ENCODE results near the gene ZRANB1. TPM values are rescaled to one million over a fixed set of nuclear protein-coding genes. Genes with fewer than 3 reads are reported as not detected.

Gene ZRANB1
- total and polyA plus RNA-seq, 2 experiments from 2014 or later, result 4.2 to 26.7 TPM

GRCh38 chr10:125022671-125023070 lies 80.7 kb downstream of the ZRANB1 start:
- Histone ChIP-seq H3K27ac (ENCODE audit: low read depth) (no peak overlapping the region), H3K27me3 (ENCODE audit: insufficient read depth) (no peaks in the 10 kb centered on the region), H3K36me3 (ENCODE audit: insufficient read depth) (no peaks in the 10 kb centered on the region; the same call in none of the 2 replicates), H4K20me1 (replicated peaks; ENCODE audit: insufficient read depth) (peaks cover 55% of the 10 kb centered on the region), H3K4me2 (no peak overlapping the region), H3F3A (replicated peaks; ENCODE audit: low read depth) (no peaks in the 10 kb centered on the region), H3K79me2 (replicated peaks; ENCODE audit: insufficient read depth) (peaks cover 100% of the 10 kb centered on the region), H3K4me1 (ENCODE audit: insufficient read depth) (peaks cover 28% of the 10 kb centered on the region; the same call in 1 of the 2 replicates), H3K9me2 (ENCODE audit: insufficient read depth) (no peaks in the 10 kb centered on the region), H2AFZ (no peak overlapping the region), H3K4me3 (no peak overlapping the region)
- no peak for DNase-seq (ENCODE audit: low spot score)
- peaks cover 17% of the 10 kb centered on the region for H3K27me3 Mint-ChIP-seq (ENCODE audit: insufficient read depth, low read depth, poor library complexity)
- no peak overlapping the region for H3K4me3 Mint-ChIP-seq
- TF ChIP-seq EZH2 (IDR thresholded peaks at IDR 0.05; ENCODE audit: low read depth, unreplicated experiment), result no peak
- TF ChIP-seq POLR2AphosphoS5 (IDR thresholded peaks at IDR 0.05; ENCODE audit: low read depth), result no peak
- no peak for TF ChIP-seq EZH2phosphoT487 (IDR thresholded peaks at IDR 0.05; ENCODE audit: unreplicated experiment)
- no peak for TF ChIP-seq NANOG (IDR thresholded peaks at IDR 0.05; ENCODE audit: borderline replicate concordance)
- no peak for TF ChIP-seq ZNF462 (CRISPR knock-in tag; IDR thresholded peaks at IDR 0.05)
- no peak for TF ChIP-seq ETS1 (IDR thresholded peaks at IDR 0.05)
- TF ChIP-seq JUNB (IDR thresholded peaks at IDR 0.05; ENCODE audit: unreplicated experiment), result no peak
- no peak for TF ChIP-seq REST (IDR thresholded peaks at IDR 0.05; ENCODE audit: unreplicated experiment)
- TF ChIP-seq CREB1 (CRISPR knock-in tag; IDR thresholded peaks at IDR 0.05; ENCODE audit: low read depth), result no peak
- no peak for TF ChIP-seq STAT1 (IDR thresholded peaks at IDR 0.05; ENCODE audit: unreplicated experiment)
- TF ChIP-seq ZNF114 (CRISPR knock-in tag; IDR thresholded peaks at IDR 0.05), result no peak
- TF ChIP-seq CTCF (conservative IDR thresholded peaks at IDR 0.05; ENCODE audit: low read depth in 2 of 2), result no peak
- no peak for TF ChIP-seq ZNF331 (CRISPR knock-in tag; IDR thresholded peaks at IDR 0.05; ENCODE audit: low read depth)
- H3K9me3 Mint-ChIP-seq, result peaks cover 21% of the 10 kb centered on the region
- no peak overlapping the region for H3K27ac Mint-ChIP-seq
- H3K36me3 Mint-ChIP-seq (ENCODE audit: low read depth), result peaks cover 77% of the 10 kb centered on the region
- peaks cover 57% of the 10 kb centered on the region for H3K4me1 Mint-ChIP-seq
- ATAC-seq, result no peak
